ENCODE measurements around the gene FAM171A1. TPM values are rescaled to one million over a fixed set of nuclear protein-coding genes. Genes with fewer than 3 reads are reported as not detected.

FAM171A1 gene
- total and polyA plus RNA-seq, 7 donors: 4.3 to 29.0 (median 7.2) TPM

GRCh38 chr10:15242261-15242840 lies 128.7 kb downstream of the FAM171A1 start:
- intact Hi-C loops (cut with DNase I): no loop called here
- Histone ChIP-seq H3K27ac (no peak overlapping the region), H3K36me3 (no peaks in the 10 kb centered on the region), H3K4me3 (no peak overlapping the region), H3K9me3 (no peaks in the 10 kb centered on the region), H3K27me3 (no peaks in the 10 kb centered on the region), H3K4me1 (peaks cover 0 to 8% (median 4%) of the 10 kb centered on the region in 4 donors)
- no peak for DNase-seq
- WGBS, 2 donors: 85 to 90% methylated on average over 12 of the region's 12 CpGs
- TF ChIP-seq POLR2A (IDR thresholded peaks at IDR 0.05) (no peak), EP300 (IDR thresholded peaks at IDR 0.05) (no peak), POLR2AphosphoS5 (IDR thresholded peaks at IDR 0.05) (no peak)
- TF ChIP-seq, protein P1, sequence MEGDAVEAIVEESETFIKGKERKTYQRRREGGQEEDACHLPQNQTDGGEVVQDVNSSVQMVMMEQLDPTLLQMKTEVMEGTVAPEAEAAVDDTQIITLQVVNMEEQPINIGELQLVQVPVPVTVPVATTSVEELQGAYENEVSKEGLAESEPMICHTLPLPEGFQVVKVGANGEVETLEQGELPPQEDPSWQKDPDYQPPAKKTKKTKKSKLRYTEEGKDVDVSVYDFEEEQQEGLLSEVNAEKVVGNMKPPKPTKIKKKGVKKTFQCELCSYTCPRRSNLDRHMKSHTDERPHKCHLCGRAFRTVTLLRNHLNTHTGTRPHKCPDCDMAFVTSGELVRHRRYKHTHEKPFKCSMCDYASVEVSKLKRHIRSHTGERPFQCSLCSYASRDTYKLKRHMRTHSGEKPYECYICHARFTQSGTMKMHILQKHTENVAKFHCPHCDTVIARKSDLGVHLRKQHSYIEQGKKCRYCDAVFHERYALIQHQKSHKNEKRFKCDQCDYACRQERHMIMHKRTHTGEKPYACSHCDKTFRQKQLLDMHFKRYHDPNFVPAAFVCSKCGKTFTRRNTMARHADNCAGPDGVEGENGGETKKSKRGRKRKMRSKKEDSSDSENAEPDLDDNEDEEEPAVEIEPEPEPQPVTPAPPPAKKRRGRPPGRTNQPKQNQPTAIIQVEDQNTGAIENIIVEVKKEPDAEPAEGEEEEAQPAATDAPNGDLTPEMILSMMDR (IDR thresholded peaks at IDR 0.05): no peak

GRCh38 chr10:15241306-15241705 lies 129.8 kb downstream of the FAM171A1 start:
- Histone ChIP-seq H3K4me3 (no peak overlapping the region), H3K36me3 (no peaks in the 10 kb centered on the region), H3K4me1 (peaks cover 0 to 14% (median 9%) of the 10 kb centered on the region in 4 donors), H3K27me3 (no peaks in the 10 kb centered on the region), H3K27ac (no peak overlapping the region), H3K9me3 (no peaks in the 10 kb centered on the region)
- intact Hi-C loops (cut with DNase I): no loop called here
- 88 to 91% methylated on average over 4 of the region's 4 CpGs for WGBS, 2 donors
- TF ChIP-seq POLR2AphosphoS5 (IDR thresholded peaks at IDR 0.05) (no peak), EP300 (IDR thresholded peaks at IDR 0.05) (no peak), POLR2A (IDR thresholded peaks at IDR 0.05) (no peak)
- TF ChIP-seq, protein P1 (IDR thresholded peaks at IDR 0.05): no peak
- DNase-seq: no peak

GRCh38 chr10:15238555-15239335 lies 132.3 kb downstream of the FAM171A1 start:
- 80 to 87% methylated on average over 12 of the region's 12 CpGs for WGBS, 2 donors
- Histone ChIP-seq H3K9me3 (no peaks in the 10 kb centered on the region), H3K27me3 (no peaks in the 10 kb centered on the region), H3K4me3 (no peak overlapping the region), H3K4me1 (peaks cover 0 to 14% (median 9%) of the 10 kb centered on the region in 4 donors), H3K27ac (peak overlapping the region in 1 of 4 donors; percentile 17), H3K36me3 (no peaks in the 10 kb centered on the region)
- DNase-seq: no peak
- intact Hi-C loops (cut with DNase I): no loop called here
- TF ChIP-seq POLR2AphosphoS5 (IDR thresholded peaks at IDR 0.05) (no peak), POLR2A (IDR thresholded peaks at IDR 0.05) (no peak), EP300 (IDR thresholded peaks at IDR 0.05) (no peak)
- TF ChIP-seq, protein P1 (IDR thresholded peaks at IDR 0.05): no peak

GRCh38 chr10:15237351-15237750 lies 133.7 kb downstream of the FAM171A1 start:
- 50 to 72% methylated on average over 5 of the region's 5 CpGs for WGBS, 2 donors
- peaks cover 0 to 14% (median 9%) of the 10 kb centered on the region in 4 donors for H3K4me1 ChIP-seq
- DNase-seq: no peak
- H3K27me3 ChIP-seq: no peaks in the 10 kb centered on the region
- no peaks in the 10 kb centered on the region for H3K36me3 ChIP-seq
- H3K9me3 ChIP-seq: no peaks in the 10 kb centered on the region
- H3K27ac ChIP-seq: peak overlapping the region in 3 of 4 donors; percentile 14 to 47 (median 14)
- TF ChIP-seq POLR2AphosphoS5 (IDR thresholded peaks at IDR 0.05): peak in 1 of 4 donors; percentile 44
- no peak for TF ChIP-seq EP300 (IDR thresholded peaks at IDR 0.05)
- H3K4me3 ChIP-seq: no peak overlapping the region
- intact Hi-C loops (cut with DNase I): no loop called here

DNA sequence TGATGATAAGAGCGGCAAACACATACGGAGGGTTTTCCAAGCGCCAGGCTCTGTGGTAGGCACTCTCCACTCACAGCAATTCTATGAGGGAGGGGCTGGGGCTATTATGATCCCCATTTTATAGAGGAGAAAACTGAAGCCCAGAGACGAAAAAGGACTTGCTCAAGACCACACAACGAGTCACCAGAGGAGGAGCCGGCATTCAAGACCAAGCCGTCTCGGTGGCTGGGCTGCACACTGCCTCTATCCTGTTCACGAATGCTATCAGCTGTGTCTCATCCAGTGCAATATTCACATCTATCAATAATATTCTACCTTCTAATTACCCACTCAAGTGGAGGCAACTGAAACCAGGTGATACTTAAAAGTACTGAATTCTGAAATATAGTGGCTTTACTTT lies 134.7 kb downstream of the FAM171A1 start:
- peaks cover 0 to 14% (median 9%) of the 10 kb centered on the region in 4 donors for H3K4me1 ChIP-seq
- intact Hi-C loops (cut with DNase I): no loop called here
- H3K36me3 ChIP-seq: no peaks in the 10 kb centered on the region
- DNase-seq: no peak
- TF ChIP-seq POLR2A (IDR thresholded peaks at IDR 0.05) (no peak), EP300 (IDR thresholded peaks at IDR 0.05) (no peak), POLR2AphosphoS5 (IDR thresholded peaks at IDR 0.05) (no peak)
- TF ChIP-seq, protein P1 (IDR thresholded peaks at IDR 0.05): no peak
- H3K4me3 ChIP-seq: no peak overlapping the region
- no peaks in the 10 kb centered on the region for H3K9me3 ChIP-seq
- H3K27me3 ChIP-seq: no peaks in the 10 kb centered on the region
- no peak overlapping the region for H3K27ac ChIP-seq
- WGBS, 2 donors: 95% methylated on average over 9 of the region's 9 CpGs
